HG03520 (cell line): ENCODE data around the gene P2RY8.
"Not testable (repeated sequence)": the region's sequence is repeated elsewhere in the genome, so short reads cannot be mapped to it uniquely, and the experiment has no call there.

ENCODE experiments used
- ATAC-seq: cut with Tn5 transposase; IDR thresholded peaks from one replicate; pipeline ENCODE4 v1.9.1; 2021; ENCODE audit warnings: mild to moderate bottlenecking, moderate library complexity; ENCODE audit not compliant: unreplicated experiment

The P2RY8 gene

GRCh38 chrX:1537031-1537715 lies at the start of gene P2RY8:
Gene P2RY8, minus strand, starts transcription at chrX:1537185. Its CDS starts 70,627 bp downstream, at chrX:1466558.
- peak; percentile 60 for ATAC-seq

GRCh38 chrX:1584237-1585011 lies 47.4 kb upstream of the P2RY8 start:
- ATAC-seq, result no peak

GRCh38 chrX:1582686-1583437 lies 45.9 kb upstream of the P2RY8 start:
- peak; percentile 86 for ATAC-seq

- ATAC-seq, result peak; percentile 40
These were observed 44.1 kb upstream of the P2RY8 start for GRCh38 chrX:1581132-1581531.

- ATAC-seq, result no peak
These were observed 41.7 kb upstream of the P2RY8 start for GRCh38 chrX:1578511-1579173.

- ATAC-seq, result no peak
These were observed 40.9 kb upstream of the P2RY8 start for GRCh38 chrX:1577845-1578244.

GRCh38 chrX:1576201-1576992 lies 39.4 kb upstream of the P2RY8 start:
- ATAC-seq, result no peak

GRCh38 chrX:1574181-1574580 lies 37.2 kb upstream of the P2RY8 start:
- ATAC-seq, result not testable (repeated sequence)

- no peak for ATAC-seq
These were observed 28.0 kb upstream of the P2RY8 start for GRCh38 chrX:1564750-1565683.

GRCh38 chrX:1564077-1564476 lies 27.1 kb upstream of the P2RY8 start:
- ATAC-seq, result not testable (repeated sequence)

- no peak for ATAC-seq
These were observed 24.2 kb upstream of the P2RY8 start for GRCh38 chrX:1561164-1561563.

- no peak for ATAC-seq
These were observed 21.9 kb upstream of the P2RY8 start for GRCh38 chrX:1558761-1559468.

- not testable (repeated sequence) for ATAC-seq
These were observed 20.5 kb upstream of the P2RY8 start for GRCh38 chrX:1557442-1557841.

GRCh38 chrX:1555370-1555769 lies 18.4 kb upstream of the P2RY8 start:
- no peak for ATAC-seq

- ATAC-seq, result no peak
These were observed 17.7 kb upstream of the P2RY8 start for GRCh38 chrX:1554469-1555210.

- no peak for ATAC-seq
These were observed 15.1 kb upstream of the P2RY8 start for GRCh38 chrX:1551959-1552546.

- no peak for ATAC-seq
These were observed 9.8 kb upstream of the P2RY8 start for GRCh38 chrX:1546691-1547251.
